ENCODE data around the gene UACA. TPM values are rescaled to one million over a fixed set of nuclear protein-coding genes. Genes with fewer than 3 reads are reported as not detected.

The UACA gene
- total and polyA plus RNA-seq, 2 of the 8 experiments (the other 6 are each of a cell fraction or from before 2014, with no cell fraction given) = 28.6 to 38.9 TPM

DNA sequence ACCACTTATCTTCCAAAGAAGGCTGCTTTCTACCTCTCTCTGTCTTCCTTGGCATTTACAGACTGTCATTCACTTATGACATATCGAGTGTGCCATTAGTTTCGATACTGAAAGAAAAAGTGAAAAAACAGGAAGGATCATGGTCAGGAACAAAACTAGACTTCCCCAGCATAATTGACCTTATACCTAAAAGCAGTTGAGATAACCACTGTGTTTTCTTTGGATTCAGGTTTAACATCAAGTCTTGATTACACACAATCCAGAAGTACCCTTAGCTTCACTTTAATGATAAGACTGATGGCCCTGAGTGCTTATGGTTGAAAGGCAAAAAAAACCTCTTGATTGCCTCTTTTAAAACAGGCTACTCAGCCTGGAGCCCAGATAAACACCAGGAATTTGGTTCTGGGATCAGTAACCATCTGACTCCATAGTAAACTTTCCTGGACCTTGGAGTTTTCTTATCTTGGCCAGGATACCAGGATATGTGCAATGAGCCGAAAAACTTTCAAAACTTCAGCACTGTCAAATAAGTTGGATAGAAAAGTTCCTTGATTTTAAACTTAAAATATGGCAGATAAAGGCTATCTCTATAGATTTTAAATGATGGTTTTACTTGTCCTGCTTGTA is 5.0 kb upstream of the UACA start (continued):
- no peak for TF ChIP-seq CHD1 (IDR thresholded peaks at IDR 0.05; ENCODE audit: low read depth, low read length)
